Dermis microvascular lymphatic vessel endothelial cell (primary cell): ENCODE results near the gene LKAAEAR1. TPM values are rescaled to one million over a fixed set of nuclear protein-coding genes. Genes with fewer than 3 reads are reported as not detected.
"Not testable (repeated sequence)": the region's sequence is repeated elsewhere in the genome, so short reads cannot be mapped to it uniquely, and the experiment has no call there.

Experiments
- DNase-seq, 2 donors: peaks; one replicate each; pipeline versions ENCODE4 v3.0.0 to v3.0.0-alpha.2; 2010; ENCODE audit warnings: low read depth in 2 of 2
- total RNA-seq: library from RNA; depleted of rRNA; stranded (reverse); fragments of >200 nt; gene quantifications from 2 replicates; pipeline ENCODE4 v1.2.1, GENCODE V29; 2014

Gene LKAAEAR1, protein sequence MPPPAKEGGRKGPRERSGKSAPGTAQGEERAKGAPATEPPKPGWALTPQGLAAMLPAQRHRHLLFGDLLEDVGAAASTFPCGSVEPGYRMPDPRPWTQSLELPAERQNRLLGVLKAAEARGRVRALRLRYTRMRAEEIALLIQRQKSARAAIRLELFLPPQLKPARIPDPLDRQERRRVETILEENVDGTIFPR
- 0.13 and 0.26 TPM in 2 replicates for total RNA-seq

DNA sequence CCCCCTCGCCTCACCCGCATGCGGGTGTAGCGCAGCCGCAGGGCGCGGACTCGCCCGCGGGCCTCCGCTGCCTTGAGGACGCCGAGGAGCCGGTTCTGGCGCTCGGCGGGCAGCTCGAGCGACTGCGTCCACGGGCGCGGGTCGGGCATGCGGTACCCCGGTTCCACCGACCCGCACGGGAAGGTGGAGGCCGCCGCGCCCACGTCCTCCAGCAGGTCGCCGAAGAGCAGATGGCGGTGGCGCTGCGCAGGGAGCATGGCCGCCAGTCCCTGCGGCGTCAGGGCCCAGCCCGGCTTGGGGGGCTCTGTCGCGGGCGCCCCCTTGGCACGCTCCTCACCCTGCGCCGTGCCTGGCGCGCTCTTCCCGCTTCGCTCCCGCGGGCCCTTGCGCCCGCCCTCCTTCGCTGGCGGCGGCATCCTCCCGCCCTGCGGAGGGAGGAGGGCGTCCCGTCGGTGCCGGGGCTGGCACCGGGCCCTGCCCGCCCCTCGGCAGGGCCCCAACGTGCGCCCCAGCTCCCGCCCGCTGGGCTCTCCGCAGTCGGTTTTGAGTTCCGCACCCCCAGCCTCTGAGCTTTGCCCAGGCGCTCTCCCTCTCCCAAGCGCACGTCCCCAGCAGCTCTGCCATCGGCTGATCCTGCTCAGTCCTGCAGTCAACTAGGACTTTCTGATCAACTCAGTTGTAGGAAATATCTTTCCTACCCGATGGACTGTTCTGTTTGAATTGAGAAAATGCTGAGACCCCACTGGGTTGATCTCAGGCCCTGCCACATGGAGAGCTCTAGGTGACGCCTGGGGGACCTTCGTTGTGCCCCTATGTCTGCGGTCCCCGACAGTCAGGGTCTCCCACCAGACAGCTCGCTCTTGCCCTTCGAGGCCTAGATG, at the start of gene LKAAEAR1:
Gene LKAAEAR1 (minus strand): TSS at position 595 of the 881 bp plus-strand sequence. CDS start 179 bp downstream, at position 416.
- no peak for DNase-seq

DNA sequence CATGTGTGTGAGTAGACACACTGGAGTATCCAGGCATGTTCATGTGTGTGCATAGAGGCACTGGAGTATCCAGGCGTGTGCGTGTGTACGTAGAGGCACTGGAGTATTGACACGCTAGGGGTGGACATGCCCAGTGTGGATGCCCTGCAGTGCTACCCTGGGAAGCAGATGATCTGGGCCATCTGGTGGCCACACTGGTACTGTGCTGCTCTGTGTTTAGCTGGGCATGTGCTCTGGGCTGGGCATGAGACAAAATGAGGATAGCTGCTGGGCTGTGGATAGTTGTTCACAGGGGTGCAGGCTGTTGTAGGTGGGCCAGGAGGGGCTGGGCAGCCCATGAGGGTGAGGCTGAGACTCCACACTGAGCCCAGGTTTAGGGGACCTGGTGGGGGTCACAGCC, 47.2 kb upstream of the LKAAEAR1 start:
- DNase-seq: peak in 1 of 2 donors; percentile 30

DNA sequence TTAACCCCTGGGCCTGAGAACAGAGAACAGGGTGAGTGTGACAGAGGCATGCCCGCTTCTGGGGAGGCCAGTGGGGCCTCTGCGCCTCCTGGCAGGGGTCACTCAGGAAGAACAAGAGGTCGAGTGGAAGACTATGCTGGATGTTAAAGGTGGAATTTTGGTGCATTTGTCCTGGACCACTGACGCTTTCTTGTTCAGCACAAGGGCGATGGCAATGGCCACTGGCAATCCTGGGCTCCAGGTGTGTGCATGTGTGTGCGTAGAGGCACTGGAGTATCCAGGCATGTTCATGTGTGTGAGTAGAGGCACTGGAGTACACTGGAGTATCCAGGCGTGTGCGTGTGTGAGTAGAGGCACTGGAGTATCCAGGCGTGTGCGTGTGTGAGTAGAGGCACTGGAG, 46.7 kb upstream of the LKAAEAR1 start:
- no peak for DNase-seq

DNA sequence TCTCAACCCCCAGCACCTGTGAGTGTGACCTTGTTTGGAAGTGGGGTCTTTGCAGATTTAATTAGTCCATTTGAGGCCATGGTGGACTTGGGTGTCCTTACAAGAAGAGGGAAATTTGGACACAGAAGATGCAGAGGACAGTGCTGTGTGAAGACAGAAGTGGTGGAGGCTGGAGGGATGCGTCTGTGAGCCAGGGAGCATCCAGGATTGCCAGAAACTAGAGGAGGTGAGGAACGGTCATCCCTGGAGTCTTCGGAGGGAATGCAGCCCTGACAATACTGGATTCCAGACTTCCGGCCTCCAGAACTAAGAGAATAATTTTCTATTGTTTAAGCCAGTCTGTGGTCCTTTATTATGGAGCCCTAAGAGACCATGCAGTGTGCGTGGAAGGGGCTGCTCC, 46.1 kb upstream of the LKAAEAR1 start:
- no peak for DNase-seq

DNA sequence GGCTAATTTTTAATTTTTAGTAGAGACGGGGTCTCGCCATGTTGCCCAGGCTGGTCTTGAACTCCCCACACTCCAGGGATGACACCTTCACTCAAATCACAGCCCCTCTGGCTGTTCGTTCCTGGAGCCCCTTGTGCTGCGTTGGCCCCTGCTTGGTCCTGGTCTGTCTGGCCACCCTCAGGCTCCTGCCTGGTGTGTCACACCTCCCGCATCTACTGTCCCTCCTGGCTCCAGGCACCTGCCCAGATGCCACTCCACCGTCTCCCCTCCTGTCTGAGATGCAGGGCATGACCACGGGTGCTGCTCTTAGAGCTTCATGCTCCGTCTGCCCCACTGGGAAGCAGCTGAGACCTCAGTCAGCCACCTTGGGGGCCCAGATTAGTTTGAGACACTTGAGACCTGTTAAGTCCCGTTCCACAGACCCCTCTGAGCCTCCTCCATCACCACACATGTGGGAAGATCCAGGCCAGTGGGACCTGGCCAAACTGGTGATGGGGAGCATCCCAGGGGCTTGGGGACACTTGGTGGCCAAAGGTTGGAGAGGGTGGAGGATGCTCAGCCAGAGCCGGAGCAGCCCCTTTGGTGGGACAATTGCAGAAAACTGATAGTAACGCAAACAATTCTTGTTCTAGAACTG, 45.1 kb upstream of the LKAAEAR1 start:
- no peak for DNase-seq

DNA sequence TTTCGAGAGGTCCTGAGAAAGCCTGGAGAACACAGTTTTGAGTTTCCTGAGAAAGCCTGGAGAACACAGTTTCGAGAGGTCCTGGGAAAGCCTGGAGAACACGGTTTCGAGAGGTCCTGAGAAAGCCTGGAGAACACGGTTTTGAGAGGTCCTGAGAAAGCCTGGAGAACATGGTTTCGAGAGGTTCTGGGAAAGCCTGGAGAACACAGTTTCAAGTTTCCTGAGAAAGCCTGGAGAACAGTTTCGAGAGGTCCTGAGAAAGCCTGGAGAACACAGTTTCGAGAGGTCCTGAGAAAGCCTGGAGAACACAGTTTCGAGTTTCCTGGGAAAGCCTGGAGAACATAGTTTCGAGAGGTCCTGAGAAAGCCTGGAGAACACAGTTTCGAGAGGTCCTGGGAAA, 39.3 kb upstream of the LKAAEAR1 start:
- not testable (repeated sequence) for DNase-seq

DNA sequence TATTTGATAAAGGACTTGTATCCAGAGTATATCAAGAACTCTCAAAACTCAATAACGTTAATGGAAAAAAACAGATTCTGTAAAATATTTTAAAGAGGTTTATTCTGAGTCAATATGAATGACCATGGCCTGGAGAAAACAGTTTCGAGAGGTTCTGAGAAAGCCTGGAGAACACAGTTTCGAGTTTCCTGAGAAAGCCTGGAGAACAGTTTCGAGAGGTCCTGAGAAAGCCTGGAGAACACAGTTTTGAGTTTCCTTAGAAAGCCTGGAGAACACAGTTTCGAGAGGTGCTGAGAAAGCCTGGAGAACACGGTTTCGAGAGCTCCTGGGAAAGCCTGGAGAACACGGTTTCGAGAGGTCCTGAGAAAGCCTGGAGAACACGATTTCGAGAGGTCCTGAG, 38.7 kb upstream of the LKAAEAR1 start:
- DNase-seq: not testable (repeated sequence)

DNA sequence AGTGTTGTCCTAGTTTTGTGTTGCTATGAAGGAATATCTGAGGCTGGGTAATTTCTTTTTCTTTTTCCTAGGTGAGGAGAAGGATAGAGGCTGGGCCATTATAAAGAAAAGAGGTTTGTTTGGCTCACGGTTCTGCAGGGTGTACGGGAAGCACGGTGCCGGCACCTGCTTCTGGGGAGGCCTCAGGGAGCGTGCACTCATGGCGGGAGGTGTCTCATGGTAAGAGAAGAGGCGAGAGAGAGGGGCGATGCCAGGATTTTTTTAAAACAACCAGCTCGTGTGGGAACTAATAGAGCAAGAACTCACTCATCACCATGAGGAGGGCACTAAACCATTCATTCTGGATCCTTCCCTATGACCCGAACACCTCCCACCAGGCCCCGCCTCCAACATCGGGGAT, 37.4 kb upstream of the LKAAEAR1 start:
- no peak for DNase-seq

DNA sequence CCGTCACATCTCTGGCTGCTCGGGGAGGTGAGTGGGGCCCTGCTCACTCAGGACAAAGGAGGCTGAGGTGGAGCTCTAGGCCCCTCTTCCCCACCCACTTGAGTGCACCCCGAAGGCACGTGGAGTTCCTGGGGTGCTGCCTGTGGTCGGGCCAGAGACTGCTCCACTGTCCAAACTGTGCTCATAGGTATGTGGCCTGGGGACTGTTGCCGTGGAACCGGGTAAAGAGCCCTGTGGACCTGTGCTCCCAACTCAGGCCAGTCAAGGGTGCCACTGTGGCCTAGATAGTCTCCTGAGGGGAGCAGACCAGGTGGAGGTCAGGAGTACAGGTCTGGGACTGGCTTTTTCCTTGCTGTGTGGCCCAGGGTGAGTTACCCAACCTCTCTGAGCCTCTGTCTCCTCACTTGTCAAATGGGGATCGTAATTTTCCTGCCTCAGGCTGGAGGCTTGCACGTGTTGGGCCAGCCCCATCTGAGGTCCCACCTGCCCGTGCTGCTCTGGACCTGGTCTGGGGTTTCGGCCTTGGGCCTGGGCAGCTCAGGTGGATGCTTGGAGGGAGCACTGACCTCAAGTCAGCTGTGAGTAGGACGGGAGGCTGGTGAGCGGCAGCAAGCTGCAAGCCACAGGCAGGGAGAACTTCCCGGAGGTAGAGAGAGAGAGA, 35.6 kb upstream of the LKAAEAR1 start:
- no peak for DNase-seq

DNA sequence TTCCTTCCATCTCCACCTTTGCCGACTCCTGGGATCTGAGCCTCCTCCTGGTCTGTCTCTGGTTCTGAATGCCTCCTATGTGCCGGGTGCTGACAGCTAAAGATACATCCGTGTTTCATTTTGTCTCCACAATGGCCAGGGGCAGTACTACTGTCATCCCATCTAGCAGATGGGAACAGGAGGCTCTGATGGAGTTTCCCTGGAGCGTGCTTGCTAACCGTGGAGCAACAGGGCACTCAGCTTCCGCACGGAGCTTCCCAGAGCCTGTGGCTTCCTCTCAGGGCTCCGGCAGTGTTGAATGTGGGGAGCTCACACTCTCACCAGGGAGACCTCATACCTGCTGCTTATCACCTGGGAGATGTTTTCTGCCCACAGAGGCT, 35.1 kb upstream of the LKAAEAR1 start:
- DNase-seq: no peak

DNA sequence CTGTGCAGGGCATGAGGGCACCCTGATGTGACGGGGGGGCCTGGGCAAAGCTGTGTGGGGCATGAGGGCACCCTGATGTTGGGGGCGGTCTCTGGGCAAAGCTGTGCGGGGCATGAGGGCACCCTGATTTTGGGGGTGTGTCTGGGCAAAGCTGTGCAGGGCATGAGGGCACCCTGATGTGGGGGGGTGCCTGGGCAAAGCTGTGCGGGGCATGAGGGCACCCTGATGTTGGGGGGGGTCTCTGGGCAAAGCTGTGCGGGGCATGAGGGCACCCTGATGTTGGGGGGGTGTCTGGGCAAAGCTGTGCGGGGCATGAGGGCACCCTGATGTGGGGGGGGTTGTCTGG, 33.2 kb upstream of the LKAAEAR1 start:
- DNase-seq: not testable (repeated sequence)

DNA sequence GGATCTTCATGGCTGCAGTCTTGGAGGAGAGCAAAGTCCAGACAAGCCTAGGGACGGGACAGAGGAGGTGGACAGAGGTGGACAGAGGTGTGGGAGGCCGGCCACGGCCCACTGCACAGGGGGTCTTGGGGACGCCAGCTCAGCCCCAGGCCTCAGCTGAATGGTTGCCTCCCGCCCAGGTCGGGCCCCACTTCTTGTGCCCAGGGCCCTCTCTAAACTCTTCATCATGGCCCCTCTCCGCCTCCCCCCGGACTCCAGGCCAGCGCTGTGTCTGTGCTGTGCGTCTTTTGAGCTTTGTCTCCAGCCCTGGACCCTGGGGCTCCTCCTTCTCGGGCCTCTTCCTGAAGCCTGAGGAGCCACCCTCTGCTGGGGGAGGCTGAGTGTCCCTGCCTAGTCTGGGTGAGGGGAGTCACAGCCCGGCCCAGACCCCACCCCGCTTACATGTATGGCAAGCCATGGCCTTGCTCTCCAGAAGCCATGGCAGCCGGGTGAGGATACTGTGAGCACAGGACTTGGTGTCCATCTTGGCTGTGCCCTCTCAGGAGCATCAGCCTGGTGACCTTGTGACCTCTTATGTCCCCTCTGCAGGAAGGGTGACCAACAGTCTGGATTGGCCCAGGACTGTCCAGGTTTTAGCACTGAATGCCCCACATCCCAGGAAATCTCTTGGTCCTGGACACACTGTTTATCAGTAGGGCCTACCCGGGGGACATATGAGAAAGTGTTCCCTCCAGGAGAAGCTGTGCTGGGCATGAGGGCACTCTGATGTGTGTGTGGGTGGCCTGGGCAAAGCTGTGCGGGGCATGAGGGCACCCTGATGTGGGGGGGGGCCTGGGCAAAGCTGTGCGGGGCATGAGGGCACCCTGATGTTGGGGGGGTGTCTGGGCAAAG, 32.6 kb upstream of the LKAAEAR1 start:
- DNase-seq: no peak

DNA sequence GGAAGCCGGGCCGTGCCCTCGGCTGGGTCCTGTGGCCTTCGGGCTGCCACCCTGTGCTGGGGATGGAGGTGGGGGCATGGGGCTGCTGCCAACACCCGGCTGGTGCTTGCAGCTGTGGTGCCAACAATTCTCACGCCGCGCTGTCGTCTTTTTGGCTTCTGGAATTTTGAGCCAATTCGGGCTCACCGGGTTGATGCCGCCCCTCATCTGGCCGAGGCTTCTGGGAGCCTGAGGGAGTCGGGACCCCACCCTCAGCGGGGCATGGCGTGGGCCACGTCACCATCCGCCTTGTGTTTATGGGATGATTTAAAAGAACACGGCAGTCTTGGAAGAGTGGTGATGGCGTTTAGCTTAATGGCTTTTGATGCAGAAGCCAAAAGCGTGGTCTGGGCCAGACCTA, 31.8 kb upstream of the LKAAEAR1 start:
- DNase-seq: no peak

DNA sequence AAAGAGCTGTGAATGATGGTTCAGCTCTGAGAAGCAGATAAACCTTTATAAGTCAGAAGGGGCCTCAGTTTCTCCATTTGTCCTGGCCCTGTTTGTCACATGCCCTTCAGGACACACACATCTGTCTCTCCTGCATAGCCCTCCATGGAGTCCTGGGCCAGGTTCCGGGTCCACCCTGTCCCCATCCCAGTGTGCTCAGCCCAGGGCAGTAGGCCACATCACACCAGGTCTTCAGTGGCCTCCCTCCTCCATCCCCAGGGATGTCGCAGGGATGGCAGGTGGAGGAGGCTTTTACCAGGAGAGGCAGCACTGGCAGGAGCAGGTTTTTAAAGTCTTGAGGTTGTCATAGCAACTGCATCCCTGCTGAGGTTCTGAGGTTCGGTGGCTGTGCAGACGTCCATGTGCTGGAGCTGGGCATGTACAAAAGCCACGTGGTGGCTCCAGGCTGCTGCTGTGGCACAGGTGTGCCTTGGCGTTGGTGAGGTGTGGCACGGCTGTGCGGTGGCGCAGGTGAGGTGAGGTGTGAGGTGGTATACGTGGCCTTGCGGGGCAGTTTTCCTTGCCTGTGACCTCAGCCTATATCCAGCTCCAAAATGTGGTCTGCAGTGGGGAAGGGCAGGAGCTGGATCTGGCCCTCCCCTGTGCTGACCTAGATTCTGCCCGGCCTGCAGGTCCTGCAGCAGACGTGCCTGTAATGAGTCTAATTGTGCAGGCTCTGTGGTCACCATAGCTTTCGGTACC, 31.1 kb upstream of the LKAAEAR1 start:
- DNase-seq: no peak

DNA sequence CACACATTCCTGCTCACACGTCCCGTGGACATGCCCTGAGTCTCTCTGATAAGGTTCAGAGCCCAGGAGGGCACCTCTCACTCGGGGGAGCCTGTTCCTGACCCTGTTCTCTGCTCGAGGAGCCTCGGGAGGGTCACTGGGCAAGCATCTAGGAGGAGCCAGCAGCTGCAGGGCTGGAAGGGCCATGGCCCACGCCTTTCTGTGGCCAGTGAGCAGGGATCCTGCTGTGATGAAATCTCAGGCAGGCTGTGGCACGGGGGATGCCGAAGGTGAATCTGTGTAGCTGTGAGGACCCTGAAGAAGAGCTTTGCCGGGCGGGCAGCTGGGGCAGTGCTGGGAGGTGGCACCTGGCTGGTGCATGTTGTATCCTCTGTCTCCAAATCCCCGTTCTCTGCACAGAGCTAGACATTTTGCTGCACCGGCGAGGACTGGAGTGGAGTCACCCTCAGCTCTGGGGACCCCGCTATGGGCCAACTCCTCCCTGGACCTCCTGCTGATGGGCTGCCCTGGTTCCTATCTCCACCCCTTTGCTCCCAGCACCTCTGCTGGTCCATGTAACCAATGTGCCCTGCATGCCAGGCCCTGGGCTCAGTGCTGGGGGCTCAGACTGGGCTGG, 30.3 kb upstream of the LKAAEAR1 start:
- DNase-seq: no peak

DNA sequence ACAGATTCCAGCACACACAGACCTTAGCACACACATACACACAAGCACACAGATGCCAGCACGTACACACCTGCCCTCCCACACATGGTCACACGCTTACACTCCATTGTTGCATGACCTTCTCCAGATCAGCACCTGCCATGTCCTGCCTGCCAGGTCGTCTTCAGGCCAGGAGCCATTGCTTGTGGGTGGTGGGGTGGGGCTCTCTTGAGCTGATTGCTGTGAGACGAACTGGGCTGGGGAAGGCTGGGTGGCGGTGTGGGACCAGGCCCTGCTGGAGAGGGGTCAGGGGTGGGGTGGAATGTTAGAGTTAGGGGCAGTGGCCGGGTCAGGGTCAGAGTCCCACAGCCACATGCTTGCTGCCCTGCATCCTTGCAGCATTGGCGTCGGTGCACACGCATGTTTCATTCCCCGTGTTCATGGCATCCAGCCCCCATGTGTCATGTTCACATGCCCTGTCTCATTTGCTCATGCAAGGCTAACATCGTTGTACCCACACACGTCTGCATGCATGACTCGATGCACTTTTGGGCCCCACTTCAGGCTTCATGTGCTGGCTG, 29.7 kb upstream of the LKAAEAR1 start:
- no peak for DNase-seq

DNA sequence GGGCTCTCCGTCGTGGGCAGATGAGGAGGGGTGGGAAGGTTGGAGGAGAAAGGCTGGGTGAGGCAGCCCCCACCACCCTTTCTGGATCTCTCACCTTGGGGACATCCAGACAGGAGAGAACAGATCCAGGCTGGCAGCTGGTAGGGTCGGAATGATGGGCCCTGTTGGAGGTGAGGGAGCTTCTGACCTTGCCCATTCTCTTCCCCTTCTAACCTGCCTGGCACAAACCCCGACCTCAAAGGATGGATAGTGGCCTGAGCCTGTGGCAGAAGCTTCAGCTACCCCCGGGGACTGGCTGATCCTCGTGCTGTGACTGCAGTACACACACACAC, 29.2 kb upstream of the LKAAEAR1 start:
- DNase-seq: no peak

DNA sequence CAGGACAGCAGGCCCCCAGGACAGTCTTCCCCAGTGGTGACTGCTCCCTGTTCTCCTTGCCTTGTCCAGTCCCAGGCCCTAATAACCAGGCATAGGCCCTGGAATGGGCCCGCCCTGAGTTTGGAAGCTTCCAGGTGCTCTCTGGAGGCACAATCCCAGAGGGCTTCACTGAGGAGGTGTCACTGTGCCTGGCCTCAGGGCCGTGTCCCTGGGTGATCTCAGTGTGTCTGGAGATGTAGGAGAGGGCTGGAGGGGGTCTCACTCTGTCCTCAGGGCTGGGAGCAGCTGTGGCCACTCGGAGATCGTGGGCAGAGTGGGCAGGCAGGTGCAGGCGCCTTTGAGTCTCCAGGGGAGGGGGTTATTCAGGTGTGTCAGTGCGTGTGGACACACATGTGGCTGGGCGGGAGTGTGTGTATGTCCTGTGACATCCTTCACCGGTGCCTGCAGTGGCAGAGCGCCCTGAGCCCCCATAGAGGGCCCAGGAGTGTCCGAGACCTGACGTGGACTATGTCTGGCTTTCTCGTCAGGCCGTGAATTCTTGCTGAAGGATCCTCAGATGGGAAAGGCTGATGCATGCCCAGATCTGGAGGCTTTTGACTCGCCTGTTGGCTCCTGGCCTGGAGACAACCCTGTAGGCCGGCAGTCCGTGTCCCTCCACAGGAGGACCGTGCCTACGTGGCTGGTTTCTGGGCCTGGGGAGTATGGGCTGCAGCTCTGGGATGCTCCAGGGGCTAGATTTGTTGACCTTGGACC, 28.7 kb upstream of the LKAAEAR1 start:
- DNase-seq: no peak
